HG02870 (cell line): ENCODE measurements around the gene KHSRP.
A peak's percentile ranks its signal among the peaks of the same experiment; 100 is the strongest.
"Not testable (repeated sequence)": the region's sequence is repeated elsewhere in the genome, so short reads cannot be mapped to it uniquely, and the experiment has no call there.

ENCODE experiments used
- ATAC-seq: cut with Tn5 transposase; IDR thresholded peaks from one replicate; pipeline ENCODE4 v1.9.1; 2021; ENCODE audit warnings: mild to moderate bottlenecking, moderate library complexity; ENCODE audit not compliant: unreplicated experiment

The KHSRP gene

DNA sequence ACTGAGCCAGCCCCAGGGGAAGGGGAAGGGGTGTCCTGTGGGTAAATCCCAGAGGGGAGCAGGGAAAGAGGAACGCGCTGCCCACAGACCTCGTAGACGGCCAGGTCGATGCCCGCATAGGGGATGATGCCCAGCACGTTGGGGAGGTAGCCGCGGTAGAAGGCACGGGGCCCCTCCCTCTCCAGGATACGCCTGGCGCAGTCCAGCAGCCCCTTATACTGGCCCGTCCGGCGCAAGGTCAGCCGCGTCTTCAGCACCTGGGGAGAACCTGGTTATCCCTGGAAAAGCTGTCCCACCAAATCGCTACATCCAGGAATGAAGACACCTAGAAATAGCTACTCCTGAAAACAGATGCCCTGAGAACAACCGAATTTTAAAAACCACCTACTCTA is 27.6 kb upstream of the KHSRP start:
- no peak for ATAC-seq

DNA sequence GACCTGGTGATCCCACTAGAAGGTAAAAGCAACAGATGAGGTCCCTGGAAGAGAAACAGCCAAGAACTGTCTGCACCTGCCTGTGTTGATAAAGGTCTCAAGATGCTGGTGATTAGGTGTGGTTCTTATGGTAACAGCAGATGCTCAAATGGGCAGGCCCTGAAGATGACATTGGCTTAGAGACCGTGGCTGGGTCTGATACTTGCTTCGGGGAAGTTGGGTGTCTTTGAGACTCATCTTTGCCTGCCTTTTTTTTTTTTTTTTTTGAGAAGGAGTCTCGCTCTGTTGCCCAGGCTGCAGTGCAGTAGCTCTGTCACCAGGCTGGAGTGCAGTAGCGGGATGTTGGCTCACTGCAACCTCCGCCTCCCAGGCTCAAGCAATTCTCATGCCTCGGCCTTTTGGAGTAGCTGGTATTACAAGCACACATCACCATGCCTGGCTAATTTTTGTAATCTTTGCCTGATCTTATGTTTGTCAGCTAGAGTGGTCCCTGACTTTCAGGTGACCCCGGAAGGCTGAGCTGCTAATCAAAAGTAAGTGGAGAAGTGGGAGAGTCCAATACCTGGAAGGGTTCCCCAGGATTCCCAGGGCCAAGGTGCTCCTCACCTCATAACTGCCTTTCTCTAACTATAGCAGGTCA is 27.1 kb upstream of the KHSRP start:
- ATAC-seq = no peak

GRCh38 chr19:6450166-6450565 is 25.6 kb upstream of the KHSRP start:
- ATAC-seq = no peak

DNA sequence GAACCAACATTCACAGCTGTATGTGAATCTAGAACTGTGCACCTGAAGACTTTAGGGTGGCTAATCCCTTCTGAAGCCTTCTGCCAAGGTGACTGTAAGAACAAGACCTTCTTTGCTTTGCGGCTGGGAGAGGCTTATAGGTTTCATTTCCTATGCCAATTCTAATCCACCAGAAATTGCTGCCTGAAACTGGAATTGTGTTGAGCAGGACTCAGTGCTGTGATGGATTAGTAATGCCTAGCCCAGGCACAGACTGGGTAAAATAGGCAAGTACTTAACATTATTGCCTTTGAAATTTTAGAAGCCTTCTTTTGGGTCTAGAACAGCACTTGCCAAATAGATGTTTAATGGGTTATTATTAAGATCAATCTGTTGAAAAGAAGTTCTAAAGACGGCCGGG is 23.4 kb upstream of the KHSRP start:
- ATAC-seq = no peak

DNA sequence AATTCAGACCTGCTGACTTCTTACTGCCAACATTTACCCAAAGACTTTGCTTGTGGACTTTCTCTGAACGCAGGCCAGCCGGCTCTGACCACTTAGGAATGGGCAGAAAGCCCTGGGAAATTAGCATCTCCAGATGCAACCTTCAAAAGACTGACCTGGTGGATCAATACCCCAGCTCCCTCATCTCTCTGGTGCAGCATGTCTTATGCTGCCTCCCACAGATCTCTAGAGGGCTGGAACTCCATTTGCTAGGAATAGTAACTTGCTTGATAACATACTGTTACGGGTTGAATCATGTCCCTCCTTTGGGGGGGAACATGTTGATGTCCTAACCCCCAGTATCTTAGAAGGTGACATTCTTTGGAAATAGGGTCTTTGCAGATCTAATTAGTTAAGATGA is 21.8 kb upstream of the KHSRP start:
- no peak for ATAC-seq

- no peak for ATAC-seq
Observed at GRCh38 chr19:6443986-6444385, 19.4 kb upstream of the KHSRP start.

DNA sequence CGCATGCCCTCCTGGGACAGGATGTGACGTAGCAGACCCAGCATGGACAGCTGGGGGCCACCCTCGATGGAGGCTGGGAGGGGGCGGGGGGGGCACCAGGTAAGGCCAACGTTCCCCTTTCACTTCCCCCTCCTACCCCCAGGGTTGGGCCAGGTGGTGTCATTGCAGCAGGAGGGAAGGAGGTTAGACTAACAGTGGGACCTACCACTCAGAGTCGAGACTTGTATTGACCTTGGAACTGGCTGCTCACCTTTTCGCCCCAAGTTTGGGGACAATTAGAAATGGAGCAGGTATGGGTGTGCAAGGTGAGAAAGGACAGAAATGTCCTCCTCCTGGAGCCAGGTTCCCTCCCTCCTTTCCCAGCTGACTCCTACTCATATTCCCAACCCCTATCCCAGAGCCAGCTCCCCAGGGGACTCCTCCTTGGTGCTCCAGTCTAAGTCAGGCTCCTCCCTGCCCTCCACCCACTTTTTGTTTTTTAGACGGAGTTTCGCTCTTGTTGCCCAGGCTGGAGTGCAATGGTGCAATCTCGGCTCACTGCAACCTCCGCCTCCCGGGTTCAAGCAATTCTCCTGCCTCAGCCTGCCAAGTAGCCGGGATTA is 17.6 kb upstream of the KHSRP start:
- no peak for ATAC-seq

DNA sequence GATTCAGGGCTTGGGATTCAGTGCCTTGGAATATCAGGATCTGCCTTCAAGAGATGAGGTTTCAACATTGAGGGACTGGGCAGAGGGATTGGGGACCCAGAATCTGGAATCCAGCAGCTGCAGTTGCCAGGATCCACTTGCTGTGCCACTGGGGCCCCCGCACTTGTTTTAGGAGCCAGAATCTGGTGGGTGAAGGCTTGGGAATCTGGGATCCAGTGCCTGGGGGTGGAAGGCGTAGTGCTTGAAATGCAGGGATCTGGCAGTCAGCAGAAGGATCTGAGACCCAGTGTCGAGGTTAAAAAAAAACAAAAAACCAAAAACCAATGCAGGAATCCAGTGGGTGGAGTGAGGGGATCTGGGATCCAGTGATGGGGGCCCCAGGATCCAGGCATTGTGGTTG is 16.3 kb upstream of the KHSRP start:
- no peak for ATAC-seq

GRCh38 chr19:6439743-6440142 is 15.1 kb upstream of the KHSRP start:
- ATAC-seq = no peak

DNA sequence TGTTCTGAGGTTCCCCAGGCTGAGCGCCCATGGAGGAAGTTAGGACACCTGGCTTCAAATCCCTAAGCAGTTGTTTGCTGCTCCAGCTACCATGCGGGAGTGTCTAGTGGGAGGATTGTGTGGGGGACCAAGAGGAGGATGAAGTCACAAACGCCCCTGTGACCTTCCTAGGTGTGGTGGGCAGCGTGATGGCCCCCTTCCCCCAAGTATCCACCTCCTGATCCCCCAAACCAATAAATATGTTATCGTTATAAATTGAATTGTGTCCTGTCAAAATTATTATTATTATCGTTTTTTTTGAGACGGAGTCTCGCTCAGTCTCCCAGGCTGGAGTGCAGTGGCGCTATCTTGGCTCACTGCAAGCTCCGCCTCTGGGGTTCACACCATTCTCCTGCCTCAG is 9.1 kb upstream of the KHSRP start, which contains the start of gene SLC25A41:
Gene SLC25A41 (minus strand): TSS at position 101 of the 400 bp plus-strand sequence. CDS start 70 bp downstream, at position 31.
- ATAC-seq = no peak

DNA sequence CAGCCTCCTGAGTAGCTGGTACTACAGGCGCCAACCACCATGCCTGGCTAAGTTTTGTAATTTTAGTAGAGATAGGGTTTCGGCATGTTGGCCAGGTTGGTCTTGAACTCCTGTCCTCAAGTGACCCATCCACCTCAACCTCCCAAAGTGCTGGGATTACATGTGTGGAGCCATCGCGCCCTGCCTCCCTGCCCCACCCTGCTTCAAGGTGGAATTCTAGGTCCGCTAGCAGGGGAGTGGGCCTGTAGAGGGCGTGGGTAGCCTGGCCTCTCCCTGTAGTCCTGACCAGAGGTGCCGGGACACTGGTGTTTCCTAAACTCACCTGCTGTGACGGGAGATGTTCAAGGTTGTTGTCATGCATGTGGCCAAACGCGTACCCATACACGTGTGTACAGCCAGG is 8.6 kb upstream of the KHSRP start:
- ATAC-seq = no peak

- ATAC-seq = no peak
Observed at GRCh38 chr19:6431891-6432290, 7.3 kb upstream of the KHSRP start.

GRCh38 chr19:6429419-6430221 is 5.0 kb upstream of the KHSRP start:
- ATAC-seq = no peak

GRCh38 chr19:6428692-6429418 is 4.2 kb upstream of the KHSRP start:
- ATAC-seq = not testable (repeated sequence)

- ATAC-seq = no peak
Observed at GRCh38 chr19:6427131-6427530, 2.5 kb upstream of the KHSRP start.

GRCh38 chr19:6425732-6426620 is 1.4 kb upstream of the KHSRP start:
- ATAC-seq = no peak

- peak; percentile 85 for ATAC-seq
Observed at GRCh38 chr19:6424939-6425731, 524 bp upstream of the KHSRP start.

DNA sequence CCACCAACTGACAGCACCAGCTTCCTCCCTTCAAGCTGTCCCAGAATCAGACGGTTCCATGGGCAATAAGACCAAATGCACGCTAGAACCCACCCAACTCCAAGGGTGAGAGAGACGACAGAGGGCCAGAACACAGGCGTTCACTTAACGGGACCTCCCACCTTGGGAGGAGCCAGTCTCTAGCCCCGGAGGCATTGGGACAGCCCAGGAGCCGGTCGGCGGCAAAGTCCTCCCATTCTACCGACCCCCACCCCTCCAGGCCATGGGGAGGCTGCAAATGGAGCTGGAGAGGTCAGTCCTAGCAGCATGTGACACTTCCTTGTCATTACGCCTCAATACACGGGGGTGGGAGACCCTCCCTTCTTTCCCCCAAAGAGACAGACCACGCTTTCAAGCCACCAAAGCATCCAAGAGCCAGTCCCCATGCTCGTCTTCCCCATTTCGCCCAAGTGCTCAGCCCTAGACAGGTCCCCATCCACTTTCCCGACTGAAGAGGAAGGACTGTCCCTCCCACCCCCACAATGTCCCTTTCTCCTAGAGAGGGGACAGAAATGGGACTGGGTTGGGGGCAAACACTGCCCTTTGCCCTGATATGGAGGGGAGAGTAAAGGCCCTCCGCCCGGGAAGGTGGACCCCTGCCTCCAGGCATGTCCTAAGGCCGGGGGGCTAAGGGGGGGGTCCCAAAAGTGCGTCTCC is 964 bp downstream of the KHSRP start:
- ATAC-seq = no peak
